HCT116 (cell line): ENCODE results near the gene CTCFL. TPM values are rescaled to one million over a fixed set of nuclear protein-coding genes. Genes with fewer than 3 reads are reported as not detected.

Experiments used
- ATAC-seq: fragments of 200-7000 bp; cut with Tn5 transposase; 2 replicates; pipeline ENCODE4 v1.9.1; 2020; ENCODE audit warnings: mild to moderate bottlenecking, moderate library complexity
- BruUV-seq: library from RNA; stranded (reverse); fragments of 400-500 nt; replicated peaks from 2 replicates; lab custom pipeline; 2021; lab: Mats Ljungman, UMichigan
- CTCF ChIA-PET: fragments of 300-600 bp; sonication (Branson Sonifier 250); formaldehyde crosslinking; loops from one replicate; lab custom pipeline; 2021; ENCODE audit warnings: antibody characterized with exemption; lab: Charles Lee
- POLR2A ChIA-PET: fragments of 300-600, 350-600 bp; sonication (Branson Sonifier 250); formaldehyde crosslinking; loops from one replicate; lab custom pipeline; 2021; ENCODE audit warnings: antibody characterized with exemption; lab: Charles Lee
- RAD21 ChIA-PET, 2 experiments: fragments of 300-600 bp; sonication (Branson Sonifier 250); formaldehyde crosslinking; loops; one replicate each; lab custom pipeline; 2023; ENCODE audit warnings: low total read pairs in 2 of 2; ENCODE audit not compliant: uncharacterized antibody in 2 of 2, unreplicated experiment in 2 of 2, low non-redundant PET in 1 of 2; lab: Charles Lee
- DNase-seq: peaks from one replicate; pipeline ENCODE4 v3.0.0-alpha.2; 2010; ENCODE audit warnings: low read depth, low spot score
- H2AFZ ChIP-seq: fragments of 200-600 bp; shearing (Covaris generic), sonication (generic); 2 replicates; pipeline ENCODE4 v1.6.1; 2017; ENCODE audit warnings: low read depth, mixed run types, mixed read lengths, antibody characterized with exemption, low read length; ENCODE audit not compliant: poor library complexity, severe bottlenecking
- H3K27ac ChIP-seq: 2 replicates; pipeline ENCODE4 v1.5.1; 2012; ENCODE audit warnings: low read depth, low read length
- H3K27me3 ChIP-seq: fragments of 200-600 bp; sonication (generic); 2 replicates; pipeline ENCODE4 v1.6.1; 2016; ENCODE audit warnings: mixed run types, low read length, mixed read lengths; ENCODE audit not compliant: insufficient read depth
- H3K36me3 ChIP-seq, 2 experiments: fragments of 200-500 bp in 1 of 2; fragments of 200-600 bp in 1 of 2; sonication (Bioruptor generic) in 1 of 2; sonication (generic) in 1 of 2; 2 replicates each; pipeline versions ENCODE4 v1.5.1 to v1.6.1; 2014 to 2016; ENCODE audit warnings: low read length in 2 of 2, inconsistent platforms in 1 of 2, mixed read lengths in 1 of 2, mixed run types in 1 of 2; ENCODE audit not compliant: insufficient read depth in 2 of 2, control insufficient read depth in 1 of 2
- H3K4me1 ChIP-seq, 2 experiments: fragments of 200-600 bp in 1 of 2; sonication (generic) in 1 of 2; 2 replicates each; pipeline versions ENCODE4 v1.5.1 to v1.6.1; 2012 to 2017; ENCODE audit warnings: low read length in 2 of 2, inconsistent platforms in 1 of 2, mild to moderate bottlenecking in 1 of 2, mixed read lengths in 1 of 2, mixed run types in 1 of 2, moderate library complexity in 1 of 2; ENCODE audit not compliant: insufficient read depth in 2 of 2, control insufficient read depth in 1 of 2
- H3K4me2 ChIP-seq: fragments of 200-600 bp; sonication (generic); 2 replicates; pipeline ENCODE4 v1.6.1; 2017; ENCODE audit warnings: mixed run types, low read length, mixed read lengths
- H3K4me3 ChIP-seq, 2 experiments: fragments of 200-600 bp in 1 of 2; sonication (generic) in 1 of 2; replicated peaks in 1 of 2; 2 replicates each; pipeline ENCODE4 v1.5.1; 2011 to 2016; ENCODE audit warnings: low read length in 2 of 2, control low read depth in 1 of 2, low read depth in 1 of 2, mild to moderate bottlenecking in 1 of 2, mixed read lengths in 1 of 2, mixed run types in 1 of 2
- H3K79me2 ChIP-seq: fragments of 200-600 bp; sonication (generic); 2 replicates; pipeline ENCODE4 v1.6.1; 2017; ENCODE audit warnings: mild to moderate bottlenecking, mixed run types, low read length, moderate library complexity, mixed read lengths; ENCODE audit not compliant: insufficient read depth
- H3K9ac ChIP-seq: fragments of 200-600 bp; sonication (generic); 2 replicates; pipeline ENCODE4 v1.6.1; 2016; ENCODE audit warnings: low read length, mixed read lengths
- H3K9me2 ChIP-seq: fragments of 200-600 bp; sonication (generic), shearing (Covaris generic); 2 replicates; pipeline ENCODE4 v1.6.1; 2017; ENCODE audit warnings: mixed run types, mild to moderate bottlenecking, moderate library complexity; ENCODE audit not compliant: insufficient read depth
- H3K9me3 ChIP-seq, 2 experiments: fragments of 200-500 bp in 1 of 2; fragments of 200-600 bp in 1 of 2; sonication (Bioruptor generic) in 1 of 2; sonication (generic) in 1 of 2; 2 replicates each; pipeline ENCODE4 v1.6.1; 2014 to 2017; ENCODE audit warnings: low read length in 2 of 2, mixed read lengths in 2 of 2, inconsistent platforms in 1 of 2, low read depth in 1 of 2, mild to moderate bottlenecking in 1 of 2, mixed run types in 1 of 2, moderate library complexity in 1 of 2; ENCODE audit not compliant: control insufficient read depth in 1 of 2, insufficient read depth in 1 of 2
- H4K20me1 ChIP-seq: fragments of 200-600 bp; sonication (generic), shearing (Covaris generic); 2 replicates; pipeline ENCODE4 v1.6.1; 2017; ENCODE audit warnings: mixed run types, mild to moderate bottlenecking, moderate library complexity; ENCODE audit not compliant: insufficient read depth
- CEBPB ChIP-seq: IDR thresholded peaks from 2 replicates; pipeline ENCODE4 v1.6.1; 2012; ENCODE audit warnings: low read depth
- EZH2 ChIP-seq: fragments of 200-600 bp; sonication (generic); IDR thresholded peaks from 2 replicates; pipeline ENCODE4 v1.6.1; 2017; ENCODE audit warnings: antibody characterized with exemption, mixed run types
- POLR2A ChIP-seq: IDR thresholded peaks from 2 replicates; pipeline ENCODE4 v1.7.0; 2011; ENCODE audit warnings: borderline replicate concordance; ENCODE audit not compliant: insufficient read depth, insufficient read length; ENCODE audit errors: extremely low read depth
- POLR2AphosphoS5 ChIP-seq: IDR thresholded peaks from 2 replicates; pipeline ENCODE4 v1.6.1; 2011; ENCODE audit warnings: mild to moderate bottlenecking, low read depth, low read length, moderate library complexity
- REST ChIP-seq: IDR thresholded peaks from 2 replicates; pipeline ENCODE4 v1.6.1; 2012; ENCODE audit warnings: low read depth
- SRF ChIP-seq: IDR thresholded peaks from 2 replicates; pipeline ENCODE4 v1.6.1; 2012; ENCODE audit warnings: low read depth
- ZBTB33 ChIP-seq: IDR thresholded peaks from 2 replicates; pipeline ENCODE4 v1.6.1; 2011; ENCODE audit warnings: mild to moderate bottlenecking, low read length, moderate library complexity; ENCODE audit not compliant: insufficient replicate concordance; ENCODE audit errors: extremely low read depth
- intact Hi-C: fragments of 100-400 bp; cut with micrococcal nuclease; formaldehyde crosslinking; loops from 2 replicates; pipeline ENCODE4 v1.10.0; 2022
- total RNA-seq: library from RNA; stranded (reverse); gene quantifications from one replicate; pipeline ENCODE4 v1.2.1, GENCODE V29; 2021; ENCODE audit not compliant: unreplicated experiment
- TF ChIP-seq, protein P1 (sequence below): IDR thresholded peaks from 2 replicates; pipeline ENCODE4 v1.6.1; 2012

Gene CTCFL
- total RNA-seq, 1 experiment from 2014 or later: 0.34 TPM

DNA sequence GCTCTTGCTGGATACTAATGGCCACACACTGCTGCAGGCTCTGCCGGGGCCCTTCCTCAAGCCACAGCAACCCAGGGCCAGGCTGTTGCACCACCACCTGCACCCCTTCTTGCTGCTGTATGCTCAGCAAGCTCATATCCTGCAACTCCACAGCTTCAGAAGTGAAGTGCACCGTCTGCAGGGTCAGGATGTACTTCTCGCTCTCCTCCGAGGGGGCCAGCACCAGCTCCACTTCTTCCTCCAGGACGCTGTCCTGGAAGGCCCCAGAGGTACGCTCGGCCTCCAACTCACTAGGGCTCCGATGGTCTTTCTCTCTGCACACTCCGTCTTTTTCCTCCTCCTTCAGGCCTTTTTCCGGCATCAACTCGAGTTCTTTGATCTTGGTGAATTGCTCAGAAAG lies 1.2 kb downstream of the CTCFL start:
- no peak overlapping the region for H3K27ac ChIP-seq
- H3K79me2 ChIP-seq: no peaks in the 10 kb centered on the region
- H3K4me1 ChIP-seq: no peaks in the 10 kb centered on the region
- H3K9me3 ChIP-seq: no peaks in the 10 kb centered on the region
- ChIA-PET RAD21 (no interaction called here), CTCF (no interaction called here), POLR2A (no interaction called here)
- H3K9me2 ChIP-seq: no peaks in the 10 kb centered on the region
- H4K20me1 ChIP-seq: no peaks in the 10 kb centered on the region
- ATAC-seq (no peak; the same call in 1 of the 2 replicates), DNase-seq (no peak)
- H3K4me2 ChIP-seq: no peak overlapping the region
- peaks cover 14% of the 10 kb centered on the region; the same call in 1 of the 2 replicates for H3K27me3 ChIP-seq
- BruUV-seq: no TSS peak
- H3K36me3 ChIP-seq: no peaks in the 10 kb centered on the region
- intact Hi-C loops: no loop called here
- H2AFZ ChIP-seq: no peak overlapping the region
- H3K4me3 ChIP-seq: no peak overlapping the region
- TF ChIP-seq SRF (no peak), POLR2A (no peak), REST (no peak), CEBPB (no peak), EZH2 (no peak), POLR2AphosphoS5 (no peak), ZBTB33 (no peak)
- TF ChIP-seq, protein P1, sequence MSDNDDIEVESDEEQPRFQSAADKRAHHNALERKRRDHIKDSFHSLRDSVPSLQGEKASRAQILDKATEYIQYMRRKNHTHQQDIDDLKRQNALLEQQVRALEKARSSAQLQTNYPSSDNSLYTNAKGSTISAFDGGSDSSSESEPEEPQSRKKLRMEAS: no peak
- no peak overlapping the region for H3K9ac ChIP-seq
